ENCODE measurements around the gene PLET1. TPM values are rescaled to one million over a fixed set of nuclear protein-coding genes. Genes with fewer than 3 reads are reported as not detected.

PLET1 gene
- total and polyA plus RNA-seq, 2 experiments from 2014 or later: not detected

- TF ChIP-seq, protein P1, sequence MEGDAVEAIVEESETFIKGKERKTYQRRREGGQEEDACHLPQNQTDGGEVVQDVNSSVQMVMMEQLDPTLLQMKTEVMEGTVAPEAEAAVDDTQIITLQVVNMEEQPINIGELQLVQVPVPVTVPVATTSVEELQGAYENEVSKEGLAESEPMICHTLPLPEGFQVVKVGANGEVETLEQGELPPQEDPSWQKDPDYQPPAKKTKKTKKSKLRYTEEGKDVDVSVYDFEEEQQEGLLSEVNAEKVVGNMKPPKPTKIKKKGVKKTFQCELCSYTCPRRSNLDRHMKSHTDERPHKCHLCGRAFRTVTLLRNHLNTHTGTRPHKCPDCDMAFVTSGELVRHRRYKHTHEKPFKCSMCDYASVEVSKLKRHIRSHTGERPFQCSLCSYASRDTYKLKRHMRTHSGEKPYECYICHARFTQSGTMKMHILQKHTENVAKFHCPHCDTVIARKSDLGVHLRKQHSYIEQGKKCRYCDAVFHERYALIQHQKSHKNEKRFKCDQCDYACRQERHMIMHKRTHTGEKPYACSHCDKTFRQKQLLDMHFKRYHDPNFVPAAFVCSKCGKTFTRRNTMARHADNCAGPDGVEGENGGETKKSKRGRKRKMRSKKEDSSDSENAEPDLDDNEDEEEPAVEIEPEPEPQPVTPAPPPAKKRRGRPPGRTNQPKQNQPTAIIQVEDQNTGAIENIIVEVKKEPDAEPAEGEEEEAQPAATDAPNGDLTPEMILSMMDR (IDR thresholded peaks at IDR 0.05; ENCODE audit: poor library complexity): no peak
- TF ChIP-seq EZH2phosphoT487 (IDR thresholded peaks at IDR 0.05; ENCODE audit: low read depth, severe bottlenecking, unreplicated experiment): no peak
- TF ChIP-seq EZH2 (IDR thresholded peaks at IDR 0.05; ENCODE audit: borderline replicate concordance): no peak
- no peaks in the 10 kb centered on the region for H3K9me3 ChIP-seq (ENCODE audit: low read depth)
Observed at GRCh38 chr11:112223754-112224532, 36.7 kb downstream of the PLET1 start.

DNA sequence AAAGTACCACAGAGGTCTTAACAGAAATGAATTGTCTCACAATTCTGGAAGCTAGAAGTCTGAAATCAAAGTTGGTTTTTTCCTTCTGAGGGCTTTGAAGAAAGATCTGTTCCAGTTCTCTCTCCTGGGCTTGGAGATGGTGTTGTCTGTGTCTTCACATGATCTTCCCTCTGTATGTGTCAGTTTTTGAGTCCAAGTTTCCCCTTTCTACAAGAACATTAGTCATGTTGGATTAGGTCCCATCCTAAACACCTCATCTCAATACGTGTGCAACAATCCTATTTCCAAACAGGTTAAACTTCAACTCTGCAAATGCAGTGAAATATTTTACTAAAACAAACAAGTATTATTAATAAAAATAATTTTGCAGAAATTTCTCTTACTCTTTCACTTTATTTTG is 37.5 kb downstream of the PLET1 start:
- H3K4me2 ChIP-seq: no peak overlapping the region

More at GRCh38 chr11:112223754-112224532, 36.7 kb downstream of the PLET1 start:
- WGBS (ENCODE audit: low lambda C conversion rate, missing lambda C conversion rate): 84% methylated on average over 5 of the region's 5 CpGs
- Histone ChIP-seq H2AFZ (no peak overlapping the region), H3K27ac (no peak overlapping the region), H3K4me2 (no peak overlapping the region), H3K27me3 (no peaks in the 10 kb centered on the region), H3K4me1 (ENCODE audit: insufficient read depth) (peaks cover 6% of the 10 kb centered on the region), H3K4me3 (no peak overlapping the region), H3K36me3 (replicated peaks; ENCODE audit: insufficient read depth, low read depth) (no peaks in the 10 kb centered on the region), H3K79me2 (peaks cover 24% of the 10 kb centered on the region), H3K9me2 (replicated peaks; ENCODE audit: insufficient read depth) (no peaks in the 10 kb centered on the region), H4K20me1 (ENCODE audit: insufficient read depth, poor library complexity, severe bottlenecking) (no peaks in the 10 kb centered on the region)
- no peak for DNase-seq (ENCODE audit: low spot score)

GRCh38 chr11:112222303-112222702 is 38.4 kb downstream of the PLET1 start:
- no peaks in the 10 kb centered on the region for H3K27me3 ChIP-seq
- no peaks in the 10 kb centered on the region for H3K9me3 ChIP-seq (ENCODE audit: low read depth)
- 66% methylated on average over 4 of the region's 4 CpGs for WGBS (ENCODE audit: low lambda C conversion rate, missing lambda C conversion rate)
- no peaks in the 10 kb centered on the region for H3K9me2 ChIP-seq (replicated peaks; ENCODE audit: insufficient read depth)
- H3K79me2 ChIP-seq: peaks cover 8% of the 10 kb centered on the region
- no peaks in the 10 kb centered on the region for H4K20me1 ChIP-seq (ENCODE audit: insufficient read depth, poor library complexity, severe bottlenecking)
- H3K4me2 ChIP-seq: no peak overlapping the region
- H3K4me1 ChIP-seq (ENCODE audit: insufficient read depth): peaks cover 6% of the 10 kb centered on the region
- no peaks in the 10 kb centered on the region for H3K36me3 ChIP-seq (replicated peaks; ENCODE audit: insufficient read depth, low read depth)
- no peak overlapping the region for H2AFZ ChIP-seq
- DNase-seq (ENCODE audit: low spot score): no peak
- no peak overlapping the region for H3K4me3 ChIP-seq
- TF ChIP-seq, protein P1 (IDR thresholded peaks at IDR 0.05; ENCODE audit: poor library complexity): no peak
- TF ChIP-seq EZH2 (IDR thresholded peaks at IDR 0.05; ENCODE audit: borderline replicate concordance) (no peak), EZH2phosphoT487 (IDR thresholded peaks at IDR 0.05; ENCODE audit: low read depth, severe bottlenecking, unreplicated experiment) (no peak)
- H3K27ac ChIP-seq: no peak overlapping the region

More for the DNA sequence above, 37.5 kb downstream of the PLET1 start:
- Histone ChIP-seq H4K20me1 (ENCODE audit: insufficient read depth, poor library complexity, severe bottlenecking) (no peaks in the 10 kb centered on the region), H3K9me3 (ENCODE audit: low read depth) (no peaks in the 10 kb centered on the region), H3K4me1 (ENCODE audit: insufficient read depth) (peaks cover 6% of the 10 kb centered on the region), H3K36me3 (replicated peaks; ENCODE audit: insufficient read depth, low read depth) (no peaks in the 10 kb centered on the region), H3K4me3 (no peak overlapping the region), H2AFZ (no peak overlapping the region), H3K27ac (no peak overlapping the region), H3K9me2 (replicated peaks; ENCODE audit: insufficient read depth) (no peaks in the 10 kb centered on the region), H3K27me3 (no peaks in the 10 kb centered on the region), H3K79me2 (peaks cover 16% of the 10 kb centered on the region)
- WGBS (ENCODE audit: low lambda C conversion rate, missing lambda C conversion rate): 50% methylated on average over 1 of the region's 1 CpG
- TF ChIP-seq, protein P1 (IDR thresholded peaks at IDR 0.05; ENCODE audit: poor library complexity): no peak
- no peak for TF ChIP-seq EZH2 (IDR thresholded peaks at IDR 0.05; ENCODE audit: borderline replicate concordance)
- no peak for DNase-seq (ENCODE audit: low spot score)

Measured in hepatocyte (in vitro differentiated cells).